ENCODE data around the gene TGIF1.

The TGIF1 gene

DNA sequence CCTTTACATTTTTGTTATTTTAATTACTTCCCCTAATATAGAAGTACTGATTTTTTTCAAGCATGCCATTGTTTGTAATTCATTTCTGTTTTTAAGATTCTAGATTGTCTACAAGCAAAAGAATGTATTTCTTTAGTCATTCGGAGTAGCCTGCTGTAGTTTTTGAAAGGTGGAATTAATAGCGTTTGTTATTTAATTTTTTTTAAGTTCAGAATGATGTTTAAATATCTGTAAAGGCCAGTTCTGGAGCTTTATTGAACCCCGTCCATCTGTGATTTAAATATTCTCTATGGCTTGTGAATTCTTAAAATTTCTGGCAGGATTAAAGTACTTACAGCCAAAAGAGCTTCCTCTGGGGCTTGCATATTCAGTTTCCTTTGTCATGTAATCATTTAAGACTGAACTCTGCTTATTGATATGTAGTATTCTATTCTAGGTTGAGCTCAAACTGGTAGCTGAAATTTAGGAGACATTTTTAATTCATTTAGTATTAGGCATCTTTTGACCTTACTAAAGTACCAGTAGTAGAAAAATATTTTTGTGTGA is 5.2 kb downstream of the TGIF1 start:
- in situ Hi-C loops (cut with HindIII; ENCODE audit: low sequenced_read_pairs), result loop anchor here (10.0 to 25.0 kb wide), 2 partner anchors 130 to 168 kb away; no protein-coding TSS in a partner anchor

- in situ Hi-C loops (cut with HindIII; ENCODE audit: low sequenced_read_pairs), result loop anchor here (10.0 to 25.0 kb wide), 2 partner anchors 129 to 169 kb away; no protein-coding TSS in a partner anchor
Observed at GRCh38 chr18:3455907-3456685, 6.1 kb downstream of the TGIF1 start.

DNA sequence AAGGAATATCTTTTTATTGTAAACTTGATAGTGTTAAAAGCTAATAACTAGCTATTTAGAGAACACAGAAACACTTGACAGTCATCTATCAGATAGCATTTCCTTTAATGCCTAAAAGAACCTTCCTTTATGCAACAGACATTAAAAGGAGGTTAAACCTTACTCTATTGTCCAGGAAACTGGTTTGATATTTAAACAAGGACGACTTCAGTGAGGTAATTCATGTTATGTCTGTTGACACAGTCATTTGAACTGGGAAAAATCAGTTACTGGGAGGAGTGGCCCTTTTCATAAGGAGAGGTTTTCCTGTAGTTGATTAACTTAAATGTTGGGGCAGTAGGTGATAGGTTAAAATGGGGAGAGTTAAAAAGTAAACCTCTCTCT is 6.7 kb downstream of the TGIF1 start:
- in situ Hi-C loops (cut with HindIII; ENCODE audit: low sequenced_read_pairs), result loop anchor here (10.0 to 25.0 kb wide), 2 partner anchors 128 to 169 kb away; no protein-coding TSS in a partner anchor

DNA sequence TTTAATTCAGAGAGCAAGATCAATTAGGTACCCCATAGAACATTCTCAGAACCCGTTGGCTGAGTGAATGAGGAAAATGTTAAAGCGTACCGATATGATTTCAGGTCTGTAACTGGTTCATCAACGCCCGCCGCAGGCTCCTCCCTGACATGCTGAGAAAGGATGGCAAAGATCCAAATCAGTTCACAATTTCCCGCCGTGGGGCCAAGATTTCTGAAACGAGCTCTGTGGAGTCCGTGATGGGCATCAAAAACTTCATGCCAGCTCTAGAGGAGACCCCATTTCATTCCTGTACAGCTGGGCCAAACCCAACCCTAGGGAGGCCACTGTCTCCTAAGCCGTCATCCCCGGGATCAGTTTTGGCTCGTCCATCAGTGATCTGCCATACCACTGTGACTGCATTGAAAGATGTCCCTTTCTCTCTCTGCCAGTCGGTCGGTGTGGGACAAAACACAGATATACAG is 7.3 kb downstream of the TGIF1 start:
- in situ Hi-C loops (cut with HindIII; ENCODE audit: low sequenced_read_pairs), result loop anchor here (10.0 to 25.0 kb wide), 2 partner anchors 128 to 170 kb away; no protein-coding TSS in a partner anchor

GRCh38 chr18:3458378-3458777 is 8.4 kb downstream of the TGIF1 start:
- in situ Hi-C loops (cut with HindIII; ENCODE audit: low sequenced_read_pairs), result loop anchor here (10.0 to 25.0 kb wide), 2 partner anchors 126 to 171 kb away; no protein-coding TSS in a partner anchor

DNA sequence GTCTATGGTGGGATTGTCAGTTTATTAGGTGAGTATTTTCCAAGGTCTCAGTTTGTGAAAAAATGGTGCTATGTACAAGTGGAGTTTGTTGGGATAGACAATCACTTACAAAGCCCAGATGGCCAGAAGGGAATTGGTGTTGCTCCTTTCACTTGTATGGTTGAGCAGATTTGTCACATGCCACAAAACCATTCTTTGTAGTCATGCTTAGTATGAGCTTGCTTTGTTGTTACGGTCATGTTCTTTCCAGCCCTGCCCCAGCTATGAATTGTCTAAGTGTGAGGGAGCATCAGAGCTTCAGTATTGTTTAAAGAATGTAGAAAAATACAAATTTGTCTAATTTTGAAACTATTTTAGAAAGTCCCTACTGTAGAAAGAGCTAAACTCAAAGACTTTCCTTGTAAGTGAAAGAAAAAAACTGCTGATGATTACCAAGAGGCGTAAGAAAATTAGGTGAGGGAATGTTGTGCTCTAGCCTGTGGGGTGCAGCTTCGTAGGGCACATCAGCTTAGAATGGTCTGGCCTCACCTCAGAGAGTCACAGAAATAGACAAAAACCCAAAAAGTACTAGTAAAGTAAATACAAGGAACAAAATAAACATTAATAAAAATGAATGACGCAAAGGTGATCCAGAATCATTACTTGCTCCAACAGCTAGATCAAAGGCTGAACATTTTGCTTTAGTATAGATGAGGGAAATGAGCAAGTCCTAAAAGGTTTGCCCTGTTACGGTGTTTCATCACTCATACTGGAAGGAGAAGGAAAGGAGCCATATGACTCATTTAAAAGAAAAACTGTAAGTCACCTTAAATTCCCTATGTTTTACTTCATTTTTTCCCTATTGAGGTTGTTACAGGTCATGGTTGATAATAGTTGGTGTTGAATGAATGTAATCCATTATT is 9.2 kb downstream of the TGIF1 start:
- in situ Hi-C loops (cut with HindIII; ENCODE audit: low sequenced_read_pairs), result loop anchor here (10.0 to 25.0 kb wide), 2 partner anchors 126 to 172 kb away; no protein-coding TSS in a partner anchor

- in situ Hi-C loops (cut with HindIII; ENCODE audit: low sequenced_read_pairs), result loop anchor here (25.0 kb wide), 1 partner anchor 174 kb away; no protein-coding TSS in a partner anchor
Observed at GRCh38 chr18:3460823-3461398, 10.9 kb downstream of the TGIF1 start.

- in situ Hi-C loops (cut with HindIII; ENCODE audit: low sequenced_read_pairs), result loop anchor here (25.0 kb wide), 1 partner anchor 174 kb away; no protein-coding TSS in a partner anchor
Observed at GRCh38 chr18:3461704-3462103, 11.7 kb downstream of the TGIF1 start.

DNA sequence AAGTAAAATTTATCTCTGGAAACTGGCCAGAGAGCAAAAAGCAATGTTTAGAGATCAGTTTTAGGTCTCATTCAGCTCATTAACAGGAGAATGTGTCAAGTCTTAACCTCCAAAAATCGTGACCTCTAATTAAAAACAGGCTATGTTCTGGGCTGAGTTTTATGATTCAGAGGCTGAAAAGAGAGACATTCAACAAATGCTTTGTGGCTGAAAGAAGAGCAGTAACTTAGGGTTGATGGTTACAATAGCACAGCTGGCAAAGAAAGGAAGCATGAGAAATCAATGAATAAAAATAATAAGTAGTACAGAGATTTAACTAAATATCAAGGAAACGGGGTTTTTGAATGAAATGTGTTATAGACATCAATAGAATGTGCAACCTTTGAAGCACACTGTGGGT is 13.1 kb downstream of the TGIF1 start:
- in situ Hi-C loops (cut with HindIII; ENCODE audit: low sequenced_read_pairs), result loop anchor here (25.0 kb wide), 1 partner anchor 176 kb away; no protein-coding TSS in a partner anchor

DNA sequence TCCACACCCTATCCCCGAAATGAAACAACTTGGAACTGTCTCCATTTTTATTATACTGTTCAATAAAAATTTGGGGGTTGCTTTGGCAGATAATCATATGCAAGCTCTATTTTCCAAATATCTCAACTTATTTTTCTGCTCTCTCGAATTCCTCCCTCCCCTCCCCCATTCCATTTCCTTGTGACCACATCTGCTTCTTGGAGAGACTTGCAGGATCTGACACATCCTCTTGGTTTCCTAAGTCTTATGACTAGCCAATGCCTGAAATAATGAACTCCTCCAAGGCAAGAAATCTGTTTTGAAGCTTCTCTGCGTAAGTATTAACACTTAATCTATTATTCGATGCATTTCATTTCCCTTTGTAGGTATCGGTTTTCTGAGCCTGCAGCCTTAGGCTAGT is 16.1 kb downstream of the TGIF1 start:
- in situ Hi-C loops (cut with HindIII; ENCODE audit: low sequenced_read_pairs), result loop anchor here (25.0 kb wide), 1 partner anchor 179 kb away; no protein-coding TSS in a partner anchor

DNA sequence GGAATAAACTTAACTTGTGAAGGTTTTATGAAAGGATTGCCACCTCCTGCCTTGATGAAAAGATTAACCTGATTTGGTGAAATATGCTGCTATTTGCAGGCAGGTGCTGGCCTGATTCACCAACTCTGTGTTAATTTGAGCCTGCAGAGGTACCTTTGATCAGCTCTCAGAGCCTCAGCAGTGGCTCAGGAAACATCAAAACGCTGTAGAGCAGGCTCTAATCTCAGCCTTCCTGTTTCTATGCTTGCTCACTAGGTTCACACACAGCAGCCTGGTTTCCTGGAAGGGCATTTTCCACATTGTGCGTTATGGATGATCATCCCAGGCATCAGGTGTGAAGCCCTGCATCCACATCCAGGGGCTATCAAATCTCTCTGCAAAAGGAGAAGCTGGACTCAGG is 16.9 kb downstream of the TGIF1 start:
- in situ Hi-C loops (cut with HindIII; ENCODE audit: low sequenced_read_pairs), result loop anchor here (25.0 kb wide), 1 partner anchor 180 kb away; no protein-coding TSS in a partner anchor

- in situ Hi-C loops (cut with HindIII; ENCODE audit: low sequenced_read_pairs), result loop anchor here (25.0 kb wide), 1 partner anchor 181 kb away; no protein-coding TSS in a partner anchor
Observed at GRCh38 chr18:3468066-3468705, 18.2 kb downstream of the TGIF1 start.

GRCh38 chr18:3468833-3469232 is 18.9 kb downstream of the TGIF1 start:
- in situ Hi-C loops (cut with HindIII; ENCODE audit: low sequenced_read_pairs), result loop anchor here (25.0 kb wide), 1 partner anchor 182 kb away; no protein-coding TSS in a partner anchor

- in situ Hi-C loops (cut with HindIII; ENCODE audit: low sequenced_read_pairs), result loop anchor here (25.0 kb wide), 1 partner anchor 184 kb away; no protein-coding TSS in a partner anchor
Observed at GRCh38 chr18:3471141-3471648, 21.2 kb downstream of the TGIF1 start.

DNA sequence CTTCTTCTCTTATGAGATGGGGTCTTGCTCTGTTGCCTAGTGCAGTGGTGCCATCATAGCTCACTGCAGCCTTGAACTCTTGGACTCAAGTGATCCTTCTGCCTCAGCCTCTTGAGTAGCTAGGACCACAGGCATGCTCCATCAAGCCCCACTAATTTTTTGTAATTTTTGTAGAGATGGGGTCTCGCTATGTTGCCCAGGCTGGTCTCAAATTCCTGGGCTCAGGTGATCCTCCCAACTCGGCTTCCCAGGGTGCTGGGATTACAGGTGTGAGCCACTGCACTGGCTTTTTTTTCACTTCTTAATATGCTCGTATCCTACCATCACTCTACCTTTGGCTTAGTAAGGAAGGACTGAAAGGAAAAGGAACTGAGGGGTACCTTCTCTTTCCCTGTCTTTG is 22.1 kb downstream of the TGIF1 start:
- in situ Hi-C loops (cut with HindIII; ENCODE audit: low sequenced_read_pairs), result loop anchor here (25.0 kb wide), 1 partner anchor 185 kb away; no protein-coding TSS in a partner anchor

- in situ Hi-C loops (cut with HindIII; ENCODE audit: low sequenced_read_pairs), result loop anchor here (25.0 kb wide), 1 partner anchor 186 kb away; no protein-coding TSS in a partner anchor
Observed at GRCh38 chr18:3472681-3473544, 22.9 kb downstream of the TGIF1 start.

DNA sequence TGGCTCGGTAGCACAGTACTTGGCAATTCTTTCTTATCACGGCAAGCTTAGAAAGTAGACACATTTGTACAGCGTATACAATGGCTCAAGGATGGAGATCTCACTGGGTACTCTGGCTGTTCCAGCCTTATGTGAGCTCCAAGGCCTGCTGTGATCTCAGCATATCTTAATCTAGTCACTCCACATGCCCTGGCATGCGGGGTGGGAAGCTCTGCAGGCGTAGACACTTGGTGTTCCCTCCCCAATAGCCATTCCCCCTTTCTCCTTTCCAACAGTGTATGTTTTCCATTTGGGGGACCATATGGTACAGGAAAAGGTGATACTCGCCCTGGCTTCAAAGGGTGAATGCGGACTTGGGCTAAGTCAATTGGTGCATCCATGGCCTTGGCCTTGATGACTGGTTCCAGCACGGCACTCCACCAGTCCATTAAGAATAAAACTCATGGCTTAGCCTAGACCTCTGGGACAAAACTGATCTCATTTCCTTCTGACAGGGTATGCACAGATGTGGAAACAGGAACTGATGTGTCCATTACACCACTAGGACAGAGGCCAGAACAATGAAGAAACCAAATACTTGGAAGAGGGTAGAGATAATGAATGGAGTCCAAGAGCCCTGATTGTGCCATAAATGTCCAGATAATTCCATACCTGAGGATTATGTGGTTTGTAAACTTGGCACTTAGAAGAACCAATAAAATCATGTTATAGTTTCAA is 28.4 kb downstream of the TGIF1 start:
- in situ Hi-C loops (cut with HindIII; ENCODE audit: low sequenced_read_pairs), result no loop called here

Measured in DLD1 (cell line).